ENCODE measurements around the gene NAT10.

The NAT10 gene

GRCh38 chr11:34145073-34145472 lies 39.6 kb downstream of the NAT10 start:
- no peak for DNase-seq (ENCODE audit: extremely low read depth, low read depth)
- TF ChIP-seq, protein P1, sequence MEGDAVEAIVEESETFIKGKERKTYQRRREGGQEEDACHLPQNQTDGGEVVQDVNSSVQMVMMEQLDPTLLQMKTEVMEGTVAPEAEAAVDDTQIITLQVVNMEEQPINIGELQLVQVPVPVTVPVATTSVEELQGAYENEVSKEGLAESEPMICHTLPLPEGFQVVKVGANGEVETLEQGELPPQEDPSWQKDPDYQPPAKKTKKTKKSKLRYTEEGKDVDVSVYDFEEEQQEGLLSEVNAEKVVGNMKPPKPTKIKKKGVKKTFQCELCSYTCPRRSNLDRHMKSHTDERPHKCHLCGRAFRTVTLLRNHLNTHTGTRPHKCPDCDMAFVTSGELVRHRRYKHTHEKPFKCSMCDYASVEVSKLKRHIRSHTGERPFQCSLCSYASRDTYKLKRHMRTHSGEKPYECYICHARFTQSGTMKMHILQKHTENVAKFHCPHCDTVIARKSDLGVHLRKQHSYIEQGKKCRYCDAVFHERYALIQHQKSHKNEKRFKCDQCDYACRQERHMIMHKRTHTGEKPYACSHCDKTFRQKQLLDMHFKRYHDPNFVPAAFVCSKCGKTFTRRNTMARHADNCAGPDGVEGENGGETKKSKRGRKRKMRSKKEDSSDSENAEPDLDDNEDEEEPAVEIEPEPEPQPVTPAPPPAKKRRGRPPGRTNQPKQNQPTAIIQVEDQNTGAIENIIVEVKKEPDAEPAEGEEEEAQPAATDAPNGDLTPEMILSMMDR (IDR thresholded peaks at IDR 0.05; ENCODE audit: low read depth, low read length), result no peak

DNA sequence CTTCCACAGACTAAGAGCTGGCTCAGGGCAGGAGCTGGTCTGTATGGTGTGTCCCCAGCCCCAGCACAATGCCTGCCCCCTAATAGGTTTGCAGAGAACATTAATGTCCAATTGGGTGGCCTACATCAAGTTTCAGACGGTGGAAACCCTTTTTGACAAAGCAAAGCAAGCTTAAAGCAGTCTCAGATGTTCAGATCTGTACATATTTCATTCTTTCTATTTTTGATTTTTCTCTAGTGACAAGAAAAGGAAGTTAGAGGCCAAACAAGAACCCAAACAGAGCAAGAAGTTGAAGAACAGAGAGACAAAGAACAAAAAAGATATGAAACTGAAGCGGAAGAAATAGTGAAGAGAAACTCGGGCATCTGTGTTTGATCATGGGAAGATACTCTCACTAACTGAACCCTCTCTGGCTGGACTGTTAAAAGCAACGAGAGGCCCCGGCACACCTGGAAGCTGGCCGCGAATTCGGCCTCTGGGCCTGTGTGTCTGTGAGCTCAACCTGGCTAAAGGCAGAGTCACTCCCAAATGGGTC lies 40.5 kb downstream of the NAT10 start:
- TF ChIP-seq, protein P1 (IDR thresholded peaks at IDR 0.05; ENCODE audit: low read depth, low read length), result no peak
- no peak for DNase-seq (ENCODE audit: extremely low read depth, low read depth)

- no peak for DNase-seq (ENCODE audit: extremely low read depth, low read depth)
- TF ChIP-seq, protein P1 (IDR thresholded peaks at IDR 0.05; ENCODE audit: low read depth, low read length), result no peak
Observed at GRCh38 chr11:34146411-34146810, 41.0 kb downstream of the NAT10 start.

- DNase-seq (ENCODE audit: extremely low read depth, low read depth), result no peak
- TF ChIP-seq, protein P1 (IDR thresholded peaks at IDR 0.05; ENCODE audit: low read depth, low read length), result no peak
Observed at GRCh38 chr11:34146866-34147265, 41.4 kb downstream of the NAT10 start.

- no peak for DNase-seq (ENCODE audit: extremely low read depth, low read depth)
- TF ChIP-seq, protein P1 (IDR thresholded peaks at IDR 0.05; ENCODE audit: low read depth, low read length), result no peak
Observed at GRCh38 chr11:34147581-34147980, 42.2 kb downstream of the NAT10 start.

DNA sequence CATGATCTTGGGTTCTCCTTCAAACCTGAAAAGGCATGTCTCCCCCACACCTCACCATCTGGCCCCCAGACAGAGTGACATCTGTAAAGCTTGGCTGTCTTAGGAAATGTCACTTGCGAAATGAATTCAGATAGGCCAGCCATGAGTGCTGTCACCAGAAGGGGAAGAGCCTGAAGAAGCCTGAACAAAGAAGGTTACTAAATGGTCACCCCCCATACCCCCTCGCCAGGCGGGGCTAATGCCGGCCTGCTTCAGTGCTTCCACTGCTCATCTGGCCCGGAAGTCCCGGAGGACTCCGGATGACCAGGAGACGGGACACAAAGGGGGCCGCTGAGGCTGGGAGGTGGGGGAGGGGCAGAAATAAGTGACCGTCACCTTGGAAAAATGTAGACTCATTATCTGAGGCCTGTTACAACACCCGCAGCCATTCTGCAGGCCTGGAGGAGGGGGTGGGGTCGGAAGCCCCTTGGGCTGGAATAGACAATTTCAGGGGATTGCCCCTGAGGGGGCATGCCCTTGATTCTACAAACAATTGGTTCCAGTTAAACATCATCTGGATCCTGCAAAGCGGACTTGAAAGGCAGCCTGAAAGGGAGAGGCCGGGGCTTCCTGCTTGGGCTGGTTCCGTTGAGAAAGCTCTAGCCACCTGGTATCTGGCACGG lies 43.2 kb downstream of the NAT10 start:
- TF ChIP-seq, protein P1 (IDR thresholded peaks at IDR 0.05; ENCODE audit: low read depth, low read length), result no peak
- no peak for DNase-seq (ENCODE audit: extremely low read depth, low read depth)

GRCh38 chr11:34149274-34149673 lies 43.8 kb downstream of the NAT10 start:
- DNase-seq (ENCODE audit: extremely low read depth, low read depth), result no peak
- TF ChIP-seq, protein P1 (IDR thresholded peaks at IDR 0.05; ENCODE audit: low read depth, low read length), result no peak

Data from AG09319 (cell line).